DMS153 treated with DMSO at 0.1 percent for 48 hours (cell line): ENCODE data around the gene PRPS1L1.

Experiments
- DNase-seq: peaks from one replicate; lab custom pipeline; 2025; ENCODE audit not compliant: unreplicated experiment; lab: John Stamatoyannopoulos, UW

PRPS1L1 gene

GRCh38 chr7:18027628-18028027 lies at the start of gene PRPS1L1:
TSS of gene PRPS1L1 (minus strand) at chr7:18027846.
- no peak for DNase-seq

GRCh38 chr7:18076461-18076860 lies 48.8 kb upstream of the PRPS1L1 start:
- DNase-seq, result no peak

- no peak for DNase-seq
These were observed 41.1 kb upstream of the PRPS1L1 start for GRCh38 chr7:18068745-18069144.

GRCh38 chr7:18064242-18064838 lies 36.7 kb upstream of the PRPS1L1 start:
- peak; percentile 36 for DNase-seq

- DNase-seq, result no peak
These were observed 35.7 kb upstream of the PRPS1L1 start for GRCh38 chr7:18063149-18063901.

GRCh38 chr7:18059171-18059570 lies 31.5 kb upstream of the PRPS1L1 start:
- DNase-seq, result no peak

GRCh38 chr7:18053941-18054340 lies 26.3 kb upstream of the PRPS1L1 start:
- DNase-seq, result no peak

- no peak for DNase-seq
These were observed 25.7 kb upstream of the PRPS1L1 start for GRCh38 chr7:18053177-18053928.

GRCh38 chr7:18049262-18049661 lies 21.6 kb upstream of the PRPS1L1 start:
- no peak for DNase-seq

GRCh38 chr7:18046601-18047000 lies 19.0 kb upstream of the PRPS1L1 start:
- no peak for DNase-seq

GRCh38 chr7:18045171-18045570 lies 17.5 kb upstream of the PRPS1L1 start:
- DNase-seq, result no peak

GRCh38 chr7:18041191-18041590 lies 13.5 kb upstream of the PRPS1L1 start:
- no peak for DNase-seq

- DNase-seq, result no peak
These were observed 12.6 kb upstream of the PRPS1L1 start for GRCh38 chr7:18040196-18040595.

GRCh38 chr7:18038382-18038781 lies 10.7 kb upstream of the PRPS1L1 start:
- DNase-seq, result no peak

GRCh38 chr7:18037609-18038008 lies 10.0 kb upstream of the PRPS1L1 start:
- no peak for DNase-seq

- DNase-seq, result no peak
These were observed 9.1 kb upstream of the PRPS1L1 start for GRCh38 chr7:18036783-18037182.

GRCh38 chr7:18030758-18031157 lies 3.1 kb upstream of the PRPS1L1 start:
- no peak for DNase-seq

- no peak for DNase-seq
These were observed 7.4 kb downstream of the PRPS1L1 start for GRCh38 chr7:18020138-18020715.

GRCh38 chr7:18019555-18019954 lies 8.1 kb downstream of the PRPS1L1 start:
- DNase-seq, result no peak

GRCh38 chr7:18018296-18019215 lies 9.1 kb downstream of the PRPS1L1 start:
- DNase-seq, result no peak
